DND-41 (cell line): Measurements from ENCODE around the gene PDXDC1.

Experiments
- ATAC-seq: fragments of 200-7000 bp; cut with Tn5 transposase; 3 replicates; pipeline ENCODE4 v1.9.1; 2021; ENCODE audit warnings: low read depth; ENCODE audit not compliant: insufficient read depth
- DNase-seq: peaks from one replicate; pipeline ENCODE4 v3.0.0-alpha.2; 2020
- H2AFZ ChIP-seq: 2 replicates; pipeline ENCODE4 v1.6.0; 2012; ENCODE audit warnings: low read depth, low read length
- H3K27ac ChIP-seq: 2 replicates; pipeline ENCODE4 v1.5.1; 2012; ENCODE audit warnings: low read length, inconsistent platforms
- H3K27me3 ChIP-seq: fragments of 200-600 bp; sonication (generic); 2 replicates; pipeline ENCODE4 v1.6.0; 2012; ENCODE audit warnings: low read length, mild to moderate bottlenecking, inconsistent platforms; ENCODE audit not compliant: insufficient read depth, poor library complexity
- H3K36me3 ChIP-seq: 2 replicates; pipeline ENCODE4 v1.5.1; 2012; ENCODE audit warnings: low read length, inconsistent platforms; ENCODE audit not compliant: insufficient read depth
- H3K4me1 ChIP-seq: 2 replicates; pipeline ENCODE4 v1.5.1; 2012; ENCODE audit warnings: mild to moderate bottlenecking, low read length; ENCODE audit not compliant: insufficient read depth
- H3K4me2 ChIP-seq: 2 replicates; pipeline ENCODE4 v1.6.0; 2012; ENCODE audit warnings: mild to moderate bottlenecking, moderate library complexity, low read length, inconsistent platforms; ENCODE audit not compliant: insufficient read depth
- H3K4me3 ChIP-seq, 2 experiments: fragments of 200-600 bp in 1 of 2; shearing (Covaris generic) in 1 of 2; 2 replicates each; pipeline ENCODE4 v1.5.1; 2012 to 2016; ENCODE audit warnings: inconsistent platforms in 2 of 2, low read length in 2 of 2, mild to moderate bottlenecking in 2 of 2, low read depth in 1 of 2, moderate library complexity in 1 of 2
- H3K79me2 ChIP-seq: 2 replicates; pipeline ENCODE4 v1.6.0; 2012; ENCODE audit warnings: low read length, inconsistent platforms; ENCODE audit not compliant: insufficient read depth
- H3K9ac ChIP-seq: 2 replicates; pipeline ENCODE4 v1.6.0; 2012; ENCODE audit warnings: low read depth, mild to moderate bottlenecking, inconsistent platforms, low read length, moderate library complexity
- H3K9me3 ChIP-seq: 2 replicates; pipeline ENCODE4 v1.5.1; 2012; ENCODE audit warnings: low read length, moderate library complexity, mild to moderate bottlenecking, inconsistent platforms; ENCODE audit not compliant: insufficient read depth, severe bottlenecking
- H4K20me1 ChIP-seq: 2 replicates; pipeline ENCODE4 v1.6.0; 2012; ENCODE audit warnings: low read length; ENCODE audit not compliant: insufficient read depth
- CTCF ChIP-seq: IDR thresholded peaks from 2 replicates; pipeline ENCODE4 v1.5.1; 2012; ENCODE audit warnings: borderline replicate concordance, low read length, moderate library complexity, mild to moderate bottlenecking; ENCODE audit not compliant: poor library complexity, severe bottlenecking; ENCODE audit errors: extremely low read depth
- EZH2 ChIP-seq: IDR thresholded peaks from 3 replicates; pipeline ENCODE4 v1.6.1; 2012; ENCODE audit warnings: borderline replicate concordance, low read depth, mild to moderate bottlenecking, moderate library complexity, low read length, inconsistent platforms; ENCODE audit not compliant: severe bottlenecking

Gene PDXDC1

GRCh38 chr16:15035163-15035729 is 60.4 kb downstream of the PDXDC1 start:
- DNase-seq (no peak), ATAC-seq (no peak)
- Histone ChIP-seq H3K4me2 (no peak overlapping the region), H3K79me2 (no peaks in the 10 kb centered on the region), H3K27me3 (no peaks in the 10 kb centered on the region), H3K9ac (no peak overlapping the region), H2AFZ (no peak overlapping the region), H3K27ac (no peak overlapping the region), H3K4me1 (no peaks in the 10 kb centered on the region), H3K9me3 (no peaks in the 10 kb centered on the region), H3K36me3 (peaks cover 90% of the 10 kb centered on the region), H4K20me1 (no peaks in the 10 kb centered on the region), H3K4me3 (no peak overlapping the region)
- TF ChIP-seq CTCF (no peak), EZH2 (no peak)

GRCh38 chr16:15037003-15037402 is 62.2 kb downstream of the PDXDC1 start:
- H3K36me3 ChIP-seq = peaks cover 95% of the 10 kb centered on the region
- ATAC-seq (no peak), DNase-seq (no peak)
- H3K27ac ChIP-seq = no peak overlapping the region
- TF ChIP-seq CTCF = no peak
- no peak for TF ChIP-seq EZH2
- no peaks in the 10 kb centered on the region for H3K4me1 ChIP-seq
- H3K4me3 ChIP-seq = no peak overlapping the region
- no peaks in the 10 kb centered on the region for H3K9me3 ChIP-seq
- no peak overlapping the region for H3K4me2 ChIP-seq
- no peak overlapping the region for H3K9ac ChIP-seq
- H3K27me3 ChIP-seq = no peaks in the 10 kb centered on the region
- H2AFZ ChIP-seq = no peak overlapping the region
- no peaks in the 10 kb centered on the region for H3K79me2 ChIP-seq
- no peaks in the 10 kb centered on the region for H4K20me1 ChIP-seq

- Histone ChIP-seq H3K79me2 (no peaks in the 10 kb centered on the region), H4K20me1 (no peaks in the 10 kb centered on the region), H3K27ac (no peak overlapping the region), H3K9me3 (no peaks in the 10 kb centered on the region), H3K4me1 (no peaks in the 10 kb centered on the region), H3K27me3 (no peaks in the 10 kb centered on the region), H3K4me2 (no peak overlapping the region), H3K4me3 (no peak overlapping the region), H3K36me3 (peaks cover 90% of the 10 kb centered on the region), H3K9ac (no peak overlapping the region), H2AFZ (no peak overlapping the region)
- TF ChIP-seq CTCF = no peak
- no peak for TF ChIP-seq EZH2
- ATAC-seq = no peak
- no peak for DNase-seq
These were observed 62.9 kb downstream of the PDXDC1 start for GRCh38 chr16:15037745-15038144.

GRCh38 chr16:15038689-15039088 is 63.9 kb downstream of the PDXDC1 start:
- Histone ChIP-seq H4K20me1 (no peaks in the 10 kb centered on the region), H3K9ac (no peak overlapping the region), H3K4me1 (no peaks in the 10 kb centered on the region), H3K4me2 (no peak overlapping the region), H3K79me2 (no peaks in the 10 kb centered on the region), H3K9me3 (no peaks in the 10 kb centered on the region), H3K27me3 (no peaks in the 10 kb centered on the region), H3K27ac (no peak overlapping the region), H3K4me3 (no peak overlapping the region), H2AFZ (no peak overlapping the region), H3K36me3 (peaks cover 87% of the 10 kb centered on the region)
- no peak for TF ChIP-seq EZH2
- no peak for TF ChIP-seq CTCF
- DNase-seq = no peak
- no peak for ATAC-seq
